Activated gamma-delta T cell treated with Interleukin-2 at 50 U/mL for 16 hours (primary cell): ENCODE measurements around the gene FCRLA.

Experiments
- DNase-seq: peaks from one replicate; pipeline ENCODE4 v3.0.0-alpha.2; 2020

FCRLA gene

DNA sequence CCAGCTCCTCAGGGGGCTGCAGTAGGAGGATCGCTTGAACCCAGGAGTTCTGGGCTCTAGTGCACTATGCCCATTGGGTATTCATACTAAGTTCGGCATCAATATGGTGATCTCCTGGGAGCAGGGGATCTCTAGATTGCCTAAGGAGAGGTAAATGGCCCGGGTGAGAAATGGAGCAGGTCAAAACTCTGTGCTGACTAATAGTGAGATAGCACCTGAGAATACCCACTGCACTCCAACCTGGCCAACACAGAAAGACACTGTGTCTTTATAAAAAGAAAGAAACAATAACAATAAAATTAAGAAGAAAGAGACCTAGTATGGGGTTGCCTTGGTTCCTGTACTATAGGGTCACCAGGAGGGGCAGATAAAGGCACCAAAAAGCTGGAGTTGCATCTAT lies 28.8 kb downstream of the FCRLA start:
- DNase-seq: no peak

DNA sequence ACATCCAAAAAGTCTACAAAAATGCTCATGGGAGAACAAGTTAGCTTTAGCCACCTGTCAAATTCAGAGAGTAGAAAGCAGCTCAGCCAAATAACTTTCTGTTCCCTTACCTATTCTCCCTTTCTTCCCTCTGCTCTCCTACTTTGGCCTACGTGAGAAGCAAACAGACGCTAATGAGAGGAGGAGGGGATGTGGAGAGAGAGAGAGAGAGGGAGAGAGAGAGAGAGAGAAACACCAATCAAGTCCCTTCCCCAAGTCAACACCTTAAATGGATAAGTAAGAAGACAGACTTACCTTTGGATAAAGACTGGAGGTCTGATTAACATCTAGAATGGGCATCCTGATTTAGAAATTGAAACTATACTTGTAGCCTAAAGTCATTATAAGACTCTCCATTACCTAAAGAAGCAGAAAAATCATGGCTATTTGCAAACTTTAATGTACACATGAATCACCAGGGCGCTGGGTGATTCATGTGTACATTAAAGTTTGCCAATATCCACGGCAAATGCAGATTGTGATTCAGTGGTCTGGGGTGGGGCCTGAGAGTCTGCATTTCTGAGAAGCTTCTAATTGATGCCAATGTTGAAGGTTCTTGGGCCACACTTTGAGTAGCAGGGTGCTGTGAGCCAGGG lies 29.4 kb downstream of the FCRLA start:
- no peak for DNase-seq

DNA sequence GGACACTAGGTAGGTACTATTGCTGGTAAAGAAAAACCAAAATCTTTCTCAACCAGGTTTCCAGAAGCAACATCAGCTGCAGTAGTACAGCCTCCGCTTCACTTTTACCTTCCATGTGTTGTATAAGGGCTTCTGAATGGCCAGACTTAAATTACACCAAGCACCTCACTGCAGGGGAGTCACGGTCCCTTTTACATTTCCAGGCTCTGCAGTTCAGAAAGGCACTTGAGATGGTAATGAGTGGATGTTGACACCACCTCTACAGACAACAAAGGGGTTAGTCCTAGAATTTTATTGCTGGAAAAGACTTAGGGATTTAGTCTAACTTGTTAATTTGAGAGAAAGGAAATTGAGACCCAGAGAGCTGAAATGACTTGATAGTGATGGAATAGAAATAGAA lies 30.6 kb downstream of the FCRLA start:
- DNase-seq: no peak

DNA sequence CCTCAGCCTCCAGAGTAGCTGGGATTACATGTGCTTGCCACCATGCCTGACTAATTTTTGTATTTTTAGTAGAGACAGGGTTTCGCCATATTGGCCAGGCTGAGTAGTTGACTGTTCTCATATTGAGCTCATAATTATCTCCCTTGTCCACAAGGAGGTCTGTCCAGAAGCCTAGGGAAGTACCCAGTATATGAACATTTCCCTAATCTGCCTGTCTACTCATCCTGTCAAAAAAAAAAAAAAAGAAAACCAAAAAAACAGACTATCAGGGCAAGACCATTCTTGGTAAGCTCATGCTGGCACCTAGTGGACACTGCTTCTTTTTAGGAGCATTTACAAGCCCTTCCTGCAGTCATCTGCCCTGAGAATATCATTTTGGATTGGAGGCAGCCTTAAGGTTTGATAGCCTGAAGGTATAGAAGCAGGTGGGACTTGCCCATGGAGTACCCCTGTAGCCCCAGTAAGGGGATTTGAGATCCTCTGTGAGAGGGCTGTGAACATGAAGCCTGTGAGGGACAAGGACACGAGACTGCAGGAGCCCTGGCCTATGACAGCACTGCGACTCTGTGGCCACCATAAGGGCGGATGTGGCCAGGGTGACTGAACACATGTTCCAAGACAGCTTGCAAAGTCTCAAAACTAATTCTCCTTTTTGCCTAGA lies 31.7 kb downstream of the FCRLA start:
- DNase-seq: peak; percentile 60

DNA sequence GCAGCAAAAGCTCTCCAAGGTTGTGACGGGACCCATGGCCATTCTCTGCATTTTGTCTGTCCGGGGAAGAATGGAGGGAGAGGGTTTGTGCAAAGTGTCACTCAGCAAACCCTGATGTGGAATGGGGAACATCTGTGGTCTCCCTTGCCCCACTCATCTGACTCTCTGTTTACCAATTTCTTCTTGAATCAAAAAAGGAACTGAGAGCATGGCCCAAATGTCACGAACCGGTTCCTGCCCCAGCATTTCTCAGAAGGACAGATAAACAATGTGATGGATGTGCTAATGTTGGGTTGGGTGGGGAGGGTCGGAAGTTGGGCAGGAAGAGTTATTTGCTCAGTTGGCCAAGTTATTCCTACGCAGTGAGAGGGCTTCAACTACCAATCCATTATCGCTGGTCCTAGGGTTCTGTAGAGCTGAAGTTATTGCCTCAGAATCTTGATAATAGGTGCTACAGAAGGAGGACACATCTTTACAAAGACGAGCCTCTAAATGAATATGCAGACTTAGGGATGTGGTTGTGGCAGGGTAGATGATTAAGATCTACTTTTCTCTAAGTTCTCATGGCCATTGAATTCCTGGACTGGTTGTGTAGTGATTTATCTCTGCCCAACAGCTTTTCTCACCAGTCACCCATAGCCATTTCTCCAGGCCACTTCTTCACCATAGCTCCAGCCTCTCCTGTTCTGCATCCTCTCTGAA lies 33.0 kb downstream of the FCRLA start:
- DNase-seq: no peak

DNA sequence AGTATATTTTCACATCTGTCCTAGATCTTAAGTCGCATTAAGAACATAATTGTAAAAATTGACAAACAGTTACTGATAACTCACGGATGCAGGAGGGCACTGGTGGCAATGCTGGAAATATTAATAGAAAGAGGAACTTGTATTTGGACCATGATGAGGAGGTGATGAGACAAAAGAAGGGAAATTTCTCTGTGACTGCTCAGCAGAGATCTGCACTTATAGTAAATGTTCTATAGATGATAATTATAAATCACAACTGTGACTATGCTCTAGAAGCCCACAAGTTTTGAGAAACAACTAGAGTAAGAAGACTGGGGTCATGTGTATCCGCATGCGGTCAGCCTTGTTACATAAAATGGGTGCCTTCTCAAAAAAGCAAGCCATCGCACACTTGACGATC lies 33.9 kb downstream of the FCRLA start:
- DNase-seq: no peak

DNA sequence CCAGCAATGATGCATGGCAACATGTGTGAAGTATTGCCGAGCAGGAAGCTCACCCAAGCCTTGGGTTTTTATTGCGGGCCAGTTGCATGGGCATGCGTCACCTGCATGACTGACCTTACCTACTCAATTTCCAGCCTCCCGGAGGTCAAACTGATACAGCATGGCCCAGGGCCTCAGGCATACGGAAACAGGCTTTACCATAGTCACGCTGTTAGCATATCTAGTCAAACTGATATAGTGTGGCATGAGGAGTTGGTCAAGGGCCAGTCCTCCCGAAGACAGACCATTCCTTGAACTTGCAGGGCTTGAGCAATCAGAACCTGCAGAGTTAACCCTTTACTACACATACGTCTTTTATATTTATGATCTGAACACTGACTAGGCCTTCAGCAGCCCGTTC lies 36.2 kb downstream of the FCRLA start:
- DNase-seq: no peak

DNA sequence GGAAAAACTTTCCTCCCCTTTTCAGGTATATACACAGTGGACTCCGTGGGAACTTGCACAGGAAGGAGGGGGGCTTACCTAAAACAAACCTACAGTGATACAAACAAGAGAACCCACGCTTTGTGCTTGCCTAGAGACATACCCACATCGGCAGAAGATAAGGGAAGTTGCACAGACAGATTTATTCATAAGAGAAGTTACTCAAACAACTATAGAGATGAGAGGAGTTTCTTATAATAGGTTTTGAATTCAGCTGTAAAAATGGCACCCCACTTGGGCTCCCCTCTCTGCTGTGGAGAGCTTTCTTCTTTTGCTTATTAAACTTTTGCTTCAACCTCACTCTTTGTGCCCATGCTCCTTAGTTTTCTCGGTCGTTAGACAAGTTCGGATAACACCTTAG lies 40.8 kb downstream of the FCRLA start:
- no peak for DNase-seq

DNA sequence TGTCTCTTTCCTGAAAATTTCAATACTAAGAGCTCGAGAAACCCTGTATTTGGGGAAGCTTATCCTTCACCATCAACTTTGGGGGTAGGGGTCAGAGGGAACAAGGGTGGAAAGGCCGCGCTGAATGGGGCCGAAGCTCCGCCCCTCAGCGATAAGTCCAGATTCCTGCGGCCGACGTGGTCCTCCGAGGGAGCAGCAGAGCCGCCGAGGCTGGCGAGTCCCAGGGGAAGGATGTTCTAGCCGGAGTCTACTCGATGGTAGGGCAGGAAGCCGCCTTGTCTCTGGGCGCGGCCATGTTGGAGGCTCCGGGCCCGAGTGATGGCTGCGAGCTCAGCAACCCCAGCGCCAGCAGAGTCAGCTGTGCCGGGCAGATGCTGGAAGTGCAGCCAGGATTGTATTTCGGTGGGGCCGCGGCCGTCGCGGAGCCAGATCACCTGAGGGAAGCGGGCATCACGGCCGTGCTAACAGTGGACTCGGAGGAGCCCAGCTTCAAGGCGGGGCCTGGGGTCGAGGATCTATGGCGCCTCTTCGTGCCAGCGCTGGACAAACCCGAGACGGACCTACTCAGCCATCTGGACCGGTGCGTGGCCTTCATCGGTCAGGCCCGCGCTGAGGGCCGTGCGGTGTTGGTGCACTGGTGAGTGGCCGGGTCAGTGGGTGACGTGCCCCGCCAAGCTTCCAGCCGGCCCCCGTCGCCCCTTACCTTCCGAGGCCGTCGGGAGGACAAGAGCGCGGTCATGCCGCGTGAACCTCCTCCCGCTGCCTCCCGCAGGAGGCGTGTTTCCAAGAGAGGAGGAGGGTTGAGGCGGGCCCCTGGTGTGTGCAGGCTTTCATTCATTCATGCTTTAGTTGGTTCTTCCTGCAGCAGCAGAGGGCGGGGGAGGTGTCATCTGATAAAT lies 42.7 kb downstream of the FCRLA start, which contains the start of gene DUSP12:
TSS of gene DUSP12 (plus strand) at position 278 of the 899 bp plus-strand sequence. CDS start at position 294, 16 bp downstream.
- peak; percentile 83 for DNase-seq

DNA sequence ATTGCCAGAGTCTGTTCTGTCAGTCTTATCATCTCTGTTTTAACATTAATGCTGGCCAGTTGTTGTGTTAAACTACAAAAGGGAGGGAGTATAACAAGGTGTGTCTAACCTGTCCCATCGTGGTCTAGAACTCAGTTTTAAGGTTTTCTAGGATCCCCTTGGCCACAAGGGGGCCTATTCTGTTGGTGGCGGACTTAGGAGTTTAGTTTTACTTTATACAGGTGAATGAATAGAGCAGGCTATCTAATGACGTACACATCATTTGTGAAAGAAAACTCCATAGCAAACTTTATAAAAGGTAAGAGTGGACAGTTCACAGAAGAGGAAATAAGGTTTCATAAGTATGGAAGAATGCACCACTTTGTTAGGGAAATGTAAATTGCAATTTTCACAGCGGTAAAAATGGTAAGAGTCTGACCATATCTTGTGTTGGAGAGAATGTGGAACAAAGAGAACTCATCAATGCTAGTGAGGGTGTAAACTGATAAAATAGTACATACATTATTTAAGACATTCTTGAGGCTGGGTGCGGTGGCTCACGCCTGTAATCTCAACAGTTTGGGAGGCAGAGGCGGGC lies 56.6 kb downstream of the FCRLA start:
- DNase-seq: peak; percentile 37
